ENCODE results near the gene RARS1.
A peak's percentile ranks its signal among the peaks of the same experiment; 100 is the strongest.

RARS1 gene

DNA sequence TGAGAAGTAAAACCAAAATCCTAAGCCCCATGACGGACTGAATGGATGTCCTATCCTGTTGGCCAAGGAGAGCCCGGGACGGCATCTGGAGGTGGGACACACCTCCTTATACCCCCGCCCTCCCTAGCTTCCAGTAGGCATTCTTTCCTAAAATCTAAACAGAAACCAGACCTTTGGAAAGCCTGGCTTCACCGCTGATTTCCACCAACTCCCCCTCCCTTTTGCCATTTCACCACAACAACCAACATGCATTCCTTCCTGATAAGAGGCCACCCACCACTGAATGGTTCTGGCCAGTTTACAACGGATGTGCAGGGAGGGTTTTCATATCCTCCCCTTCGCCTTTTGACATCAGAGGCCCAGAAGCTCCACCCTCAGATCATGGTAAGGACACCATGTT is 9.2 kb upstream of the RARS1 start:
- TF ChIP-seq, protein P1, sequence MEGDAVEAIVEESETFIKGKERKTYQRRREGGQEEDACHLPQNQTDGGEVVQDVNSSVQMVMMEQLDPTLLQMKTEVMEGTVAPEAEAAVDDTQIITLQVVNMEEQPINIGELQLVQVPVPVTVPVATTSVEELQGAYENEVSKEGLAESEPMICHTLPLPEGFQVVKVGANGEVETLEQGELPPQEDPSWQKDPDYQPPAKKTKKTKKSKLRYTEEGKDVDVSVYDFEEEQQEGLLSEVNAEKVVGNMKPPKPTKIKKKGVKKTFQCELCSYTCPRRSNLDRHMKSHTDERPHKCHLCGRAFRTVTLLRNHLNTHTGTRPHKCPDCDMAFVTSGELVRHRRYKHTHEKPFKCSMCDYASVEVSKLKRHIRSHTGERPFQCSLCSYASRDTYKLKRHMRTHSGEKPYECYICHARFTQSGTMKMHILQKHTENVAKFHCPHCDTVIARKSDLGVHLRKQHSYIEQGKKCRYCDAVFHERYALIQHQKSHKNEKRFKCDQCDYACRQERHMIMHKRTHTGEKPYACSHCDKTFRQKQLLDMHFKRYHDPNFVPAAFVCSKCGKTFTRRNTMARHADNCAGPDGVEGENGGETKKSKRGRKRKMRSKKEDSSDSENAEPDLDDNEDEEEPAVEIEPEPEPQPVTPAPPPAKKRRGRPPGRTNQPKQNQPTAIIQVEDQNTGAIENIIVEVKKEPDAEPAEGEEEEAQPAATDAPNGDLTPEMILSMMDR (conservative IDR thresholded peaks at IDR 0.05; ENCODE audit: low read length) = no peak
- H3K4me3 ChIP-seq (ENCODE audit: low read length) = no peak overlapping the region
- peak; percentile 80 for DNase-seq (ENCODE audit: low read depth)

DNA sequence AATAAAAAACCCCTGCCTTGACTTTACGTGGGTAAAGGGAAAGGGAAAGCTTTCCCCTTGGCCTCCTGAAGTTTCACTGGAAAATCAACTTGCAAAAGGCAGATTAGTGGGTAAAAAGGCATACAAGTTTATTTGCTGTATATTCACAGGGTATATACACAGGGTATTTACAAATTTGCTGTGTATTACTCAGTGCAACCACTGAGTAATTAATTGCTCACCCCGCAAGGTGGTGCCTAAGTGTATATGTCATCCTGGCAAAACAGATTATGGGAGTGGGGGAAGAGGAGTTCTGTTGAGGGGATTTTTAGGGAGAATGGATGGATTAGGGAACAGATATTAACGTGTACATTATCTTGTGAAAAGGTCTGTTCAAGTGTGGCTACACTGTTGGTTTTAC is 7.1 kb upstream of the RARS1 start:
- TF ChIP-seq, protein P1 (conservative IDR thresholded peaks at IDR 0.05; ENCODE audit: low read length) = no peak
- no peak overlapping the region for H3K4me3 ChIP-seq (ENCODE audit: low read length)
- no peak for DNase-seq (ENCODE audit: low read depth)

DNA sequence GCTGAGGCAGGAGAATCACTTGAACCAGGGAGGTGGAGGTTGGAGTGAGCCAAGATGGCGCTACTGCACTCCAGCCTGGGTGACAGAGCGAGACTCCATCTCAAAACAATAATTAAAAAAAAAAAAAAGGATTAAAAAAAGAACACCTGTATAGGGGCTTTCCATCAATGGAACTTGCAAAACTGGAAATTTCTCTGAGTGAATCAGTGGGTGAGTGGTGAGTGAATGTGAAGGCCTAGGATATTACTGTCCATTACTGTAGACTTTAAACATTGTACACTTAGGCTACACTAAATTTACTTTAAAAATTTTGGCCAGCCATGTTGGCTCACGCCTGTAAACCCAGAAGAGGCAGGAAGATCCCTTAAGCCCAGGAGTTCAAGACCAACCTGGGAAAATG is 5.7 kb upstream of the RARS1 start:
- no peak for DNase-seq (ENCODE audit: low read depth)
- no peak overlapping the region for H3K4me3 ChIP-seq (ENCODE audit: low read length)
- TF ChIP-seq, protein P1 (conservative IDR thresholded peaks at IDR 0.05; ENCODE audit: low read length) = no peak

DNA sequence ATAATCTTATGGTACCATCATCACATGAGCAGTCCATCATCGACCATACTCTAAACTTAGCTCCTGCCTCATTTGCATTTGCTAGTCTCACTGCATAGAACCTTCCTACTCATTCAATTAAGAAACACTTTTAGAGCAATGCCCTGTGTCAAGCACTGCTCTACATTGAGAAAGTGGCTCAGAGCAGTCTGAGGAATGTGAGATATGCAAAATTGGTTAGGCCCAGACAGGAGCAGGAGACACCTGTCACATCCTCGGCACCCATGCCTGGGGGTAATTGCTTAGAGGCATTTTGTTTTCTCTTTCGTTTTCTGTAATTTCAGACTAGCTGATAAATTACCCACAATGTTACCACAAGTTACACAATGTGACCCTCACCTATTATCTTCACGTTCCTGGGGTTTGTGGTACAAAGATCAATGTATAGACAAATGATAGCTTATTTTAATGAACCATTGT is 4.9 kb upstream of the RARS1 start:
- H3K4me3 ChIP-seq (ENCODE audit: low read length) = no peak overlapping the region
- DNase-seq (ENCODE audit: low read depth) = no peak
- TF ChIP-seq, protein P1 (conservative IDR thresholded peaks at IDR 0.05; ENCODE audit: low read length) = no peak

DNA sequence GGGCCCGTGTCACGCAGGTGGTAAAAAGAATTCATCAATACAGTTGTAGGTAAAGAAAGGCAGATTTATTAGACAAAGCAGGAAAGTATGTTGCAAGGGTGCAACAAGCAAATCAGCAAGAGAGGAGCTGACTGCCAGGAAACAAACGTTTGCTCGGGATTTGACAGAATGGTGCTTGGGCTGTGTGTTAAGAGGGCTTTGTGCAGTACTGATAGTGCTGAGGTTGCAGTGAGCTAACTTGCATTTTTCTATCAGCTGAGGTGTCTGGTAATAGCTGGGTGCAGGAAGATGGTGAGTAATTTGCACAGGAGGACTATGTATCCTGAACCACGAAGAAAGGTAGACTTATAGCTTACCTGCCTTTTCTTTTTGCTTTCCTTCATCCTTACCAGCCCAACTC is 3.9 kb upstream of the RARS1 start:
- TF ChIP-seq, protein P1 (conservative IDR thresholded peaks at IDR 0.05; ENCODE audit: low read length) = no peak
- no peak for DNase-seq (ENCODE audit: low read depth)
- no peak overlapping the region for H3K4me3 ChIP-seq (ENCODE audit: low read length)

DNA sequence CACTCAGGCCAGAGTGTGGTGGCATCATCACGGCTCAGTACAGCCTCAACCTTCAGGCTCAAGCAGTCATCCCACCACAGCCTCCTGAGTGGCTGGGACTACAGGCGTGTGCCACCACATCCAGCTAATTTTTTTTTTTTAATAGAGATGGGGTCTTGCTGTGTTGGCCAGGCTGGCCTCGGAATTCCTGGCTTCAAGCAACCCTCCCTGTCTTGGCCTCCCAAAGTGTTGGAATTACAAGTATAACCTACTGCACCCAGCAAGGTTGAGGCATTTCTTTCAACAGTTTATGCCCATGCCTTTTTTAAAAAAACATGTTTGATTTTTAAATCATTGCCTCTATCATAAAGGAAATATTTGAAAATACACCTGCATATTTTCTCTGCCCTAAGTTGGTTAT is 2.8 kb downstream of the RARS1 start:
- TF ChIP-seq, protein P1 (conservative IDR thresholded peaks at IDR 0.05; ENCODE audit: low read length) = no peak
- DNase-seq (ENCODE audit: low read depth) = no peak
- H3K4me3 ChIP-seq (ENCODE audit: low read length) = no peak overlapping the region

DNA sequence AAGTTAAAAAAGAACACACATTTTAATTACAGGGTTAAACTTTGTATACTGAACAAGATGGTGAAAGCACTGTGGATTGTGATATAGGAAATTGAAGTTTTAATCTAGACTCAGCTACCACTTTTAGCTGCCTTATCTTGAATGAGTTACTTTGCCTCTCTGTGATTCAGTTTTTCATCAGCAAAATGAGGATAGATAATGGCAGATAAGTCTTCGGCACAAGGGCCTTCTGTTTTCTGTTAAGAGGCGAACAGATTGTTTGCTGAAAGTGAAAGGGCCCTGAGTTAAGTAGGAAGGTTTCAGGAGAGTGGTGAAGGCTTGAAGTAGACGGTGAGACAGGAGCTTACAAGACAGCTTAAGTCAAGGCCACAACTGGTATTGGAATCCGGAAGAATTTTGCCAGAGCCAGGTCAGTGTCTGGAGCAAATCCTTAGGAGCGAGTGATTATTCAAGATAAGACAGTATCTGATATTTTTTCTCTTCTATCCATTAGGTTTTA is 7.8 kb downstream of the RARS1 start:
- TF ChIP-seq, protein P1 (conservative IDR thresholded peaks at IDR 0.05; ENCODE audit: low read length) = no peak
- no peak overlapping the region for H3K4me3 ChIP-seq (ENCODE audit: low read length)
- DNase-seq (ENCODE audit: low read depth) = no peak

All from AG10803 (cell line).